Liver (tissue), 3 donors: Measurements from ENCODE around the gene LCT.

Experiments
- CTCF ChIP-seq: fragments of 150-350 bp; IDR thresholded peaks from 2 replicates; pipeline ENCODE4 v1.5.1; 2017; ENCODE audit warnings: improper control_type of control experiment, low read depth, low read length; ENCODE audit not compliant: missing input control
- FOXA1 ChIP-seq: IDR thresholded peaks from 2 replicates; pipeline ENCODE4 v1.6.1; 2016; ENCODE audit warnings: antibody characterized with exemption
- JUND ChIP-seq, 2 donors: IDR thresholded peaks; 2 replicates each; pipeline ENCODE4 v1.6.1; 2016; ENCODE audit warnings: antibody characterized with exemption in 2 of 2
- MAX ChIP-seq: IDR thresholded peaks from 2 replicates; pipeline ENCODE4 v1.6.1; 2016; ENCODE audit warnings: antibody characterized with exemption
- RAD21 ChIP-seq, 2 donors: IDR thresholded peaks; 2 replicates each; pipeline ENCODE4 v1.6.1; 2016; ENCODE audit warnings: antibody characterized with exemption in 2 of 2, mild to moderate bottlenecking in 2 of 2
- REST ChIP-seq: IDR thresholded peaks from 2 replicates; pipeline ENCODE4 v1.6.1; 2016; ENCODE audit warnings: antibody characterized with exemption, mild to moderate bottlenecking
- RXRA ChIP-seq, 2 donors: IDR thresholded peaks; 2 replicates each; pipeline ENCODE4 v1.6.1; 2017 to 2018; ENCODE audit warnings: antibody characterized with exemption in 2 of 2, mild to moderate bottlenecking in 1 of 2
- SP1 ChIP-seq: IDR thresholded peaks from 2 replicates; pipeline ENCODE4 v1.6.1; 2018; ENCODE audit warnings: antibody characterized with exemption, mild to moderate bottlenecking
- TAF1 ChIP-seq: conservative IDR thresholded peaks from 2 replicates; pipeline ENCODE4 v1.6.1; 2016; ENCODE audit warnings: antibody characterized with exemption, mild to moderate bottlenecking
- ZBTB33 ChIP-seq: IDR thresholded peaks from 2 replicates; pipeline ENCODE4 v1.6.1; 2016; ENCODE audit warnings: antibody characterized with exemption
- donor health status: healthy.
- donor health status: healthy.

GRCh38 chr2:135773319-135773718, 63.7 kb downstream of the LCT start:
- no peak for TF ChIP-seq REST
- no peak for TF ChIP-seq RAD21 (IDR thresholded peaks at IDR 0.05)
- no peak for TF ChIP-seq CTCF
- TF ChIP-seq JUND (IDR thresholded peaks at IDR 0.05): no peak
- TF ChIP-seq SP1: no peak
- no peak for TF ChIP-seq MAX
- no peak for TF ChIP-seq TAF1
- TF ChIP-seq FOXA1: no peak
- no peak for TF ChIP-seq RXRA (IDR thresholded peaks at IDR 0.05)
- no peak for TF ChIP-seq ZBTB33
